BLaER1 (cell line): Measurements from ENCODE around the gene TBL2.
"Not testable (repeated sequence)": the region's sequence is repeated elsewhere in the genome, so short reads cannot be mapped to it uniquely, and the experiment has no call there.

Source experiments
- H3K27ac ChIP-seq: shearing (Covaris generic); formaldehyde crosslinking; 2 replicates; pipeline ENCODE4 v1.8.1; 2022
- H3K27me3 ChIP-seq: shearing (Covaris generic); formaldehyde crosslinking; 2 replicates; pipeline ENCODE4 v1.8.1; 2022
- H3K36me3 ChIP-seq: shearing (Covaris generic); formaldehyde crosslinking; 2 replicates; pipeline ENCODE4 v1.8.1; 2022
- H3K4me1 ChIP-seq: shearing (Covaris generic); formaldehyde crosslinking; 2 replicates; pipeline ENCODE4 v1.8.1; 2022
- H3K4me2 ChIP-seq: shearing (Covaris generic); formaldehyde crosslinking; 2 replicates; pipeline ENCODE4 v1.8.1; 2022
- H3K4me3 ChIP-seq: shearing (Covaris generic); formaldehyde crosslinking; 2 replicates; pipeline ENCODE4 v1.8.1; 2022
- H3K9ac ChIP-seq: shearing (Covaris generic); formaldehyde crosslinking; 2 replicates; pipeline ENCODE4 v1.8.1; 2022
- H3K9me3 ChIP-seq: shearing (Covaris generic); formaldehyde crosslinking; 2 replicates; pipeline ENCODE4 v1.8.1; 2022
- H4K20me1 ChIP-seq: shearing (Covaris generic); formaldehyde crosslinking; 2 replicates; pipeline ENCODE4 v1.8.1; 2022
- Cebpa-rat ChIP-seq: shearing (Covaris generic); IDR thresholded peaks from 2 replicates; pipeline ENCODE4 v1.8.1; 2022

Gene TBL2

DNA sequence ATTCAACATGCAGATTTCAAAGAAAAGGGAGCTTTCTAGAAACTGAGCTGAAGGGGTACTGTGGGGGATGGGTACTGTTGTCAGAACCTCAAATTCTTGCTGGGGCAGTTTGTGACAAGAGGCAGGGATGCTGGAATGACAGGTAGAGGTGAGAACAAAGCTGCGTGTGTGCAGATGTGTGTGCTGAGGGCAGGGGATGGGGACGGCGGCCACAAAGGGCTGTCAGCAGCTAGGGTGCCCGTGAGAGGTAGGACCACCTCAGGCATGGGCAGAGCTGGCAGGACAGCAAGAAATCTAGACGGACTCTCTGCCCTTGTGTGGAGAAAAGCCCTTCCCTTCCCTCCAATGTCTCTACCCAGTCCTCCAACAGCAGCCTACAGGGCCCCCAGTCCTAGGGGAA is 41.9 kb downstream of the TBL2 start:
- Histone ChIP-seq H3K27me3 (no peaks in the 10 kb centered on the region), H3K4me1 (no peaks in the 10 kb centered on the region), H3K4me3 (no peak overlapping the region), H3K4me2 (no peak overlapping the region), H3K27ac (no peak overlapping the region), H3K9ac (no peak overlapping the region), H3K9me3 (no peaks in the 10 kb centered on the region), H3K36me3 (peaks cover 98% of the 10 kb centered on the region), H4K20me1 (0 out of 2 replicates have a peak, but pooled peaks cover 10% of the 10 kb centered on the region)
- TF ChIP-seq Cebpa-rat = no peak

DNA sequence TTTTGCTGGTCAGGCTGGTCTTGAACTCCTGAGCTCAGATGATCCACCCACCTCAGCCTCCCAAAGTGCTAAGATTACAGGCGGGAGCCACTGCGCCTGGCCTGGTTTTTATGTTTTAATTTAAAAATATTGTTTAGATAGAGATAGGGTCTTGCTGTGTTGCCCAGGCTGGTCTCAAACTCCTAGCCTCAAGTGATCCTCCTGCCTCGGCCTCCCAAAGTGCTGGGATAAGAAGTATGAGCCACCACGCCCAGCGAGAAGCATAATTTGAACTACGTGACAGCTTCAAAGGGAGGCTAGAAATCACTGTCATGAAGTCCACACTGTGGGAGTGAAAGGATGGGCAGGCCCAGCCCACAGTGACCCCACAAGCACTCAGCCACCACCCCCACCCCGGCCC is 42.5 kb downstream of the TBL2 start:
- not testable (repeated sequence) for H3K4me2 ChIP-seq, H3K4me1 ChIP-seq, H4K20me1 ChIP-seq, H3K9ac ChIP-seq, H3K27me3 ChIP-seq, H3K9me3 ChIP-seq, H3K4me3 ChIP-seq, H3K27ac ChIP-seq
- H3K36me3 ChIP-seq = peaks cover 92% of the 10 kb centered on the region

DNA sequence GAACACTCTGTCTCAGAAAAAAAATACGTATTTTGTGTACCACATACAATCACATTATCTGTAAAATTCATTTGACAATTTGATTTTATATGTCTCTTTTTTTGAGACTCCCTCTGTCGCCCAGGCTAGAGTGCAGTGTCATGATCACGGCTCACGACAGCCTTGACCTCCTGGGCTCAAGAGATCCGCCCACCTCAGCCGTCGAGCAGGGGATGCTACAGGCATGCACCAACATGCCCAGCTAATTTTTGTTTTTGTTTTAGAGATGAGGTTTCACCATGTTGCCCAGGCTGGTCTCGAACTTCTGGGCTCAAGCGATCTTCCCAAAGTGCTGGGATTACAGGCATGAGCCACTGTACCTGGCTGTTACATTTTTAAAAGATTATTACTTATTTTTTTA is 44.6 kb downstream of the TBL2 start:
- H3K27ac ChIP-seq = peak overlapping the region; percentile 4; the same call in 1 of the 2 replicates
- no peak for TF ChIP-seq Cebpa-rat
- peaks cover 74% of the 10 kb centered on the region for H3K36me3 ChIP-seq

DNA sequence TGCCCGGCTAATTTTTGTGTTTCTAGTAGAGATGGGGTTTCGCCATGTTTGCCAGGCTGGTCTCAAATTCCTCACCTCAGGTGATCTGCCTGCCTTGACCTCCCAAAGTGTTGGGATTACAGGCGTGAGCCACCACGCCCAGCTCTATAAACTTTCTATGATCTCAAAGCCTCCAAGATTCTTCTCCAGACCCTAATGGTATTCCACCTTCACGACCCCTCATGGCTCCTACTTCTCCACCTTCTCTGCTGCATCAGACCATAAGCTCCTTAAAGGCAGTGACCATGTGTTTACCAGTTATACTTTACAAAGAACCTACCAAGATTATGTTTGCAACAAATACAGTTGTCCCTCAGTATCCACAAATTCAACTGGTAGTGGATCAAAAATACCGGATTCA is 46.2 kb downstream of the TBL2 start:
- H4K20me1 ChIP-seq = 0 out of 2 replicates have a peak, but pooled peaks cover 10% of the 10 kb centered on the region
- no peaks in the 10 kb centered on the region for H3K9me3 ChIP-seq
- H3K27me3 ChIP-seq = no peaks in the 10 kb centered on the region
- no peak overlapping the region for H3K4me2 ChIP-seq
- no peak overlapping the region for H3K9ac ChIP-seq
- no peak for TF ChIP-seq Cebpa-rat
- peaks cover 14% of the 10 kb centered on the region for H3K4me1 ChIP-seq
- H3K27ac ChIP-seq = no peak overlapping the region
- H3K36me3 ChIP-seq = peaks cover 59% of the 10 kb centered on the region
- no peak overlapping the region for H3K4me3 ChIP-seq

More for the DNA sequence above, 44.6 kb downstream of the TBL2 start:
- Histone ChIP-seq H3K4me2 (no peak overlapping the region), H3K9ac (no peak overlapping the region), H4K20me1 (0 out of 2 replicates have a peak, but pooled peaks cover 10% of the 10 kb centered on the region), H3K4me1 (no peaks in the 10 kb centered on the region), H3K27me3 (no peaks in the 10 kb centered on the region), H3K4me3 (no peak overlapping the region), H3K9me3 (no peaks in the 10 kb centered on the region)

DNA sequence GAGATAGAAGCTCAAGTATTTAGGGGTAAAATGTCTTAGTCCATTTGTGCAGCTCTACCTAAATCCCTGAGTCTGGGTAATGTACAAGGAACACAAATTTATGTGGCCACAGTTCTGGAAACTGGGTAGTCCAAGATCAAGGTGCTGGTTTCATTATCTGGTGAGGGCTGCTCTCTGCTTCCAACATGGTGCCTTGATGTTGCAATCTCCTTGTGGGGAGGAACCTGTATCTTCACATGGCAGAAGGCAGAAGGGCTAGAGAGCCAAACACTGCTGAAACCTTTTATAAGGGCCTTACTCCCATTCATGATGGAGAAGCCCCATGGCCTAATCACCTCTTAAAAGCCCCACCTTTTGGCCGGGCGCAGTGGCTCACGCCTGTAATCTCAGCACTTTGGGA is 47.6 kb downstream of the TBL2 start:
- H3K27ac ChIP-seq = no peak overlapping the region
- no peak for TF ChIP-seq Cebpa-rat
- no peaks in the 10 kb centered on the region for H3K9me3 ChIP-seq
- H3K4me3 ChIP-seq = no peak overlapping the region
- no peaks in the 10 kb centered on the region for H3K27me3 ChIP-seq
- 0 out of 2 replicates have a peak, but pooled peaks cover 5% of the 10 kb centered on the region for H4K20me1 ChIP-seq
- H3K4me2 ChIP-seq = no peak overlapping the region
- peaks cover 45% of the 10 kb centered on the region for H3K36me3 ChIP-seq
- peaks cover 28% of the 10 kb centered on the region for H3K4me1 ChIP-seq
- H3K9ac ChIP-seq = no peak overlapping the region

DNA sequence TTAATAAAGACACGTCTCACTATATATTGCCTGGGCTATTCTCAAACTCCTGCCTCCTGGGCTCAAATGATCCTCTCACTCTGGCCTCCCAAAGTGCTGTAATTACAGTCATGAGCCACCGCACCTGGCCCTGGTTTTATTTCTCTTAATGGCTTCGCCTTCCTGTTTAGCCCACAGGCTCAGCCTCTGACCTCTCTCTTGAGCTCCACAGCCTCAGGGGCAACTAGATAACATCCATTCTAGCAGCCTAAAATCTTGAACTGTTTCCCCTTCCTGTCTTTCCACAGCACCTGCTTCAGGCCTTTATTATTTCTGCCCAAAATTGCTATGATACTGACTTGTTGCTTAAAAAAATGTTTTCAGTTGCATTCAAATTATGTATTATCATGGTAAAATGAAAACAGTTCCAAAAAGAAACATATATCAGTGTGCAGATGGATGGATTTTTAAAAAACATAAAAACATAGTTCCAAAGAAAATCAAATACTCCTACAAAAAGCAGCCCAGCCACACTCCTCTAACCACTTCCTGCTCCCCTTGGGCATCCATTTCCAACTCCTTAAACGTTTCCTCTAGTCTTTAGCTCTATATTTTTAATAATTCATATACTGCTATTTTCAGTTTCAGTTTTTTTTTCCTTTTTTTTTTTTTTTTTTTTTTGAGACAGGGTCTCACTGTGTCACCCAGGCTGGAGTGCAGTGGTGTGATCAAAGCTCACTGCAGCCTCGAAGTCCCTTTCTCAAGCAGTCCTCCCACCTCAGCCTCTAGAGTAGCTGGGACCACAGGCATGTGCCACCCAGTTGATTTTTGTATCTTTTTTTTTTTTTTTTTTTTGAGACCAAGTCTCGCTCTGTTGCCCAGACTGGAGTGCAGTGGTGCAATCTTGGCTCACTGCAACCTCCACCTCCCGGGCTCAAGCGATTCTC is 51.2 kb downstream of the TBL2 start:
- no peaks in the 10 kb centered on the region for H3K27me3 ChIP-seq
- H3K4me1 ChIP-seq = peaks cover 59% of the 10 kb centered on the region
- 0 out of 2 replicates have a peak overlapping the region, but pooled peaks have one; percentile 63 for H3K9ac ChIP-seq
- H3K27ac ChIP-seq = peak overlapping the region; percentile 69
- peak overlapping the region; percentile 84 for H3K4me2 ChIP-seq
- H3K9me3 ChIP-seq = no peaks in the 10 kb centered on the region
- H3K4me3 ChIP-seq = no peak overlapping the region
- TF ChIP-seq Cebpa-rat = no peak
- H4K20me1 ChIP-seq = no peaks in the 10 kb centered on the region
- peaks cover 11% of the 10 kb centered on the region for H3K36me3 ChIP-seq

DNA sequence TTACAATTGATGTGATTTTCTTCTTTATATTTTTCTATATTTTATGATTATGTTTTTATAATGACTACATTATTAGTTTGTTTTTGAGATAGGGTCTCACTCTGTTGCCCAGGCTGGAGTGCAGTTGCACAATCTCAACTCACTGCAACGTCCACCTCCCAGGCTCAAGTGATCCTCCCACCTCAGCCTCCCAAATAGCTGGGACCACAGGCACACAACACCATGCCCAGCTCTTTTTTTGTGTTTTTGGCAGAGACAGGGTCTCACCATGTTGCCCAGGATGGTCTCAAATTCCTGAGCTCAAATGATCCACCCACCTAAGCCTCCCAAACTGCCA is 52.3 kb downstream of the TBL2 start:
- peak overlapping the region; percentile 84 for H3K4me2 ChIP-seq
- H3K9ac ChIP-seq = peak overlapping the region; percentile 62

DNA sequence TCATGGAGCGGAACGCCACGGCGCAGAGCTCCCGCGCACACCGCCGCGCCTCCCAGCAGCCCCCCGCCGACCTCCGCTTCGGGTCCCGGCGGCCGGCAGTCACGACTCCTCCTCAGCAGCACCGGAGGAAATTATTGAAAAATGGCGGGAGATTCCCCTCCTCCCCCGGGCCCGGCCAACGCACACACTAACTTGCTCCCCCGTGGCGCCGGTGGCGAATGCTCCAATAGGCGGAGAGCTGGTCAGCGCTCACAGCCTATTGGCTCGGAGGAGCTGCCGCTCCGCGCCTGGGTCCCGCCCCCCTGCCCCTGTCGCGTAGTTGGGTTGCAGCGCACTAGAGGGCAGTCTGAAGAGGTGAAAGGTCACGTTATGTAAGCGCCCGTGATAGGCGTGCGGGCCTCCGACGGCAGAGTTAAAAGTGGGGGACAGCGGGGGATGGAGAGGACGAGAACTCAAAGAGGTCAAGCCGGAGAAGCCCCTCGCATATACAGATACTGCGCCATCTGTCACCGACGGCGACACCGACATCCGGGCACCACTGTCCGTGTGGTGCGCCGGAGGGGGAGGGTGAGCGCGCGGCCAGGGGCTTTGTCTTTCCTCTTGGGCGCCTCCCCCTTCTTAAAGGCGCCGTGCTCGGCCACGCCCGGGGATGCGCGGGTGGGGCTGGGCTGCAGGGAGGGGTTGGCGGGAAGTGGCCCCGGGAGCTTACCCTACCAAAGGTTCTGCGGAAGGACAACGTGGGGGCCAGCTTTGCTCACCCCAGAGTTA is 56.1 kb downstream of the TBL2 start, which contains the start of gene BAZ1B:
BAZ1B (minus strand) TSS at position 189 of the 768 bp plus-strand sequence. CDS start 360 bp downstream, outside the sequence.
- peak within 1 kb of the TSS; percentile 99 for H3K9ac ChIP-seq
- TF ChIP-seq Cebpa-rat = no peak
- H3K27ac ChIP-seq = peak within 1 kb of the TSS; percentile 97
- H3K4me1 ChIP-seq = peaks cover 76% of the 10 kb centered on the region
- peaks cover 16% of the 10 kb centered on the region for H3K36me3 ChIP-seq
- peaks cover 44% of the 10 kb centered on the region for H4K20me1 ChIP-seq
- H3K4me2 ChIP-seq = peak within 1 kb of the TSS; percentile 86
- H3K27me3 ChIP-seq = no peaks in the 10 kb centered on the region
- H3K9me3 ChIP-seq = no peaks in the 10 kb centered on the region
- peak within 1 kb of the TSS; percentile 93 for H3K4me3 ChIP-seq

More for the DNA sequence above, 52.3 kb downstream of the TBL2 start:
- Histone ChIP-seq H3K4me3 (peak overlapping the region; percentile 41), H3K27ac (peak overlapping the region; percentile 77), H3K4me1 (peaks cover 59% of the 10 kb centered on the region)
- H3K36me3 ChIP-seq, H3K27me3 ChIP-seq, H3K9me3 ChIP-seq, H4K20me1 ChIP-seq: not testable (repeated sequence)

DNA sequence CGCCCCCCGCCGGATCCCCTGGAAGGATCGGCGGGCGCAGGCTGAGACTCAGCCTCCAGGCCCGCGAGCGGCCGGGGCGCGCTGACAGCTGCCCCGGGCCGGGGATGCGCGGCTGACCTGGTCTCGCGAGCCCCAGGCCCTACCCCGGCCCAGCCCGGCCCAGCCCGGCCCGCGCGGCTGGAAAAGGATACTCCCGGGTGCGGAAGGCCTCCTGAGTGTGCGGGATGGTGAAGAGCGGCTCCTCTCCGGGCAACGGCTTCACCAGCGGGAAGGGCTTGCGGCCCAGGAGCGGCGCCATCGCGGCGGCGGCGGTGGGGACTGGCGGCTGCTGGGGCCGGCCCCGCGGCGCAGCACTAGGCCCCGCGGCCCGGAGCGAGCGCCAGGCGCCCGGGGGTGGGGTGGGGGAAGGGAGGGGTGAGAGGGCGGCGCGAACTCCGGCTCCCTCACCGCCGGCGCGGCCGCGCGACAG is 56.7 kb downstream of the TBL2 start:
- no peak for TF ChIP-seq Cebpa-rat
- peaks cover 50% of the 10 kb centered on the region for H4K20me1 ChIP-seq
- peak overlapping the region; percentile 86 for H3K4me2 ChIP-seq
- H3K27me3 ChIP-seq = no peaks in the 10 kb centered on the region
- H3K27ac ChIP-seq = peak overlapping the region; percentile 97
- peak overlapping the region; percentile 93 for H3K4me3 ChIP-seq
- peaks cover 76% of the 10 kb centered on the region for H3K4me1 ChIP-seq
- peak overlapping the region; percentile 99 for H3K9ac ChIP-seq
- H3K9me3 ChIP-seq = no peaks in the 10 kb centered on the region
- peaks cover 22% of the 10 kb centered on the region for H3K36me3 ChIP-seq
